ENCODE results near the gene MGST2.

GRCh38 chr4:139641218-139641617, 24.4 kb upstream of the MGST2 start:
- TF ChIP-seq CTCF (IDR thresholded peaks at IDR 0.05; ENCODE audit: poor library complexity, severe bottlenecking) (no peak), EZH2 (IDR thresholded peaks at IDR 0.05; ENCODE audit: borderline replicate concordance, insufficient read depth, low read length, poor library complexity, severe bottlenecking) (no peak), RAD21 (conservative IDR thresholded peaks at IDR 0.05) (no peak), TAF1 (IDR thresholded peaks at IDR 0.05; ENCODE audit: low read depth) (no peak), REST (IDR thresholded peaks at IDR 0.05; ENCODE audit: borderline replicate concordance) (no peak), POLR2AphosphoS5 (IDR thresholded peaks at IDR 0.05) (no peak), SMC3 (conservative IDR thresholded peaks at IDR 0.05; ENCODE audit: poor library complexity) (no peak), EP300 (conservative IDR thresholded peaks at IDR 0.05; ENCODE audit: poor library complexity, severe bottlenecking) (no peak), MXI1 (conservative IDR thresholded peaks at IDR 0.05; ENCODE audit: poor library complexity, severe bottlenecking) (no peak)

Measured in neural cell (in vitro differentiated cells).